Fibroblast of lung (primary cell): ENCODE data around the gene CD40LG. TPM values are rescaled to one million over a fixed set of nuclear protein-coding genes. Genes with fewer than 3 reads are reported as not detected.

Experiments used
- DNase-seq, 2 donors: peaks; one replicate each; pipeline versions ENCODE4 v3.0.0 to v3.0.0-alpha.2; 2010; ENCODE audit warnings: low read depth in 2 of 2
- H2AFZ ChIP-seq: 2 replicates; pipeline ENCODE4 v1.5.1; 2012; ENCODE audit warnings: low read length, control low read depth, inconsistent platforms
- H3K27ac ChIP-seq: 2 replicates; pipeline ENCODE4 v1.5.1; 2011; ENCODE audit warnings: low read length, control low read depth; ENCODE audit not compliant: insufficient read depth
- H3K27me3 ChIP-seq: 2 replicates; pipeline ENCODE4 v1.5.1; 2011; ENCODE audit warnings: mild to moderate bottlenecking, low read length; ENCODE audit not compliant: control insufficient read depth, insufficient read depth
- H3K36me3 ChIP-seq: 2 replicates; pipeline ENCODE4 v1.5.1; 2011; ENCODE audit warnings: low read length; ENCODE audit not compliant: control insufficient read depth, insufficient read depth
- H3K4me1 ChIP-seq: 2 replicates; pipeline ENCODE4 v1.5.1; 2011; ENCODE audit warnings: low read length; ENCODE audit not compliant: control insufficient read depth, insufficient read depth; ENCODE audit errors: extremely low read depth
- H3K4me2 ChIP-seq: 2 replicates; pipeline ENCODE4 v1.5.1; 2011; ENCODE audit warnings: low read length, control low read depth; ENCODE audit not compliant: insufficient read depth; ENCODE audit errors: extremely low read depth
- H3K4me3 ChIP-seq, 4 experiments: fragments of 200-600 bp in 1 of 4; sonication (generic) in 1 of 4; replicated peaks in 1 of 4; 2 replicates each; pipeline ENCODE4 v1.5.1; 2011 to 2016; ENCODE audit warnings: low read length in 4 of 4, low read depth in 3 of 4, mild to moderate bottlenecking in 3 of 4, control low read depth in 2 of 4, inconsistent platforms in 1 of 4, mixed read lengths in 1 of 4; ENCODE audit not compliant: insufficient read depth in 1 of 4; ENCODE audit errors: control extremely low read depth in 1 of 4
- H3K79me2 ChIP-seq: 2 replicates; pipeline ENCODE4 v1.5.1; 2012; ENCODE audit warnings: mild to moderate bottlenecking, low read length, inconsistent platforms; ENCODE audit not compliant: control insufficient read depth, insufficient read depth
- H3K9ac ChIP-seq: 2 replicates; pipeline ENCODE4 v1.5.1; 2011; ENCODE audit warnings: mild to moderate bottlenecking, low read length, control low read depth; ENCODE audit not compliant: insufficient read depth
- H3K9me3 ChIP-seq: 2 replicates; pipeline ENCODE4 v1.5.1; 2012; ENCODE audit warnings: low read depth, low read length; ENCODE audit not compliant: control insufficient read depth, insufficient read depth
- H4K20me1 ChIP-seq: 2 replicates; pipeline ENCODE4 v1.5.1; 2011; ENCODE audit warnings: low read length; ENCODE audit not compliant: control insufficient read depth, insufficient read depth; ENCODE audit errors: extremely low read depth
- EZH2 ChIP-seq: IDR thresholded peaks from 2 replicates; pipeline ENCODE4 v1.5.1; 2012; ENCODE audit warnings: low read length, control low read depth, mild to moderate bottlenecking; ENCODE audit errors: missing control alignments
- polyA plus RNA-seq, 2 donors: library from polyadenylated mRNA; depleted of rRNA in 1 of 2; stranded (reverse) in 1 of 2; unstranded in 1 of 2; fragments of >200 nt; gene quantifications; 2 replicates each; pipeline ENCODE4 v1.2.1, GENCODE V29; 2011 to 2012; ENCODE audit warnings: missing spikeins in 1 of 2
- total RNA-seq: library from RNA; depleted of rRNA; stranded (reverse); fragments of >200 nt; gene quantifications from 2 replicates; pipeline ENCODE4 v1.2.1, GENCODE V29; 2014
- TF ChIP-seq, protein P1 (sequence below), 2 donors: IDR thresholded peaks in 1 of 2; conservative IDR thresholded peaks in 1 of 2; 1 replicate in 1 of 2; 2 replicates in 1 of 2; pipeline ENCODE4 v1.5.1; 2011 to 2012; ENCODE audit warnings: low read length in 2 of 2, control low read depth in 1 of 2, inconsistent platforms in 1 of 2, low read depth in 1 of 2, mild to moderate bottlenecking in 1 of 2

Gene CD40LG
- total and polyA plus RNA-seq, 2 donors (not counting 1 experiment from before 2014, with no cell fraction given): not detected

DNA sequence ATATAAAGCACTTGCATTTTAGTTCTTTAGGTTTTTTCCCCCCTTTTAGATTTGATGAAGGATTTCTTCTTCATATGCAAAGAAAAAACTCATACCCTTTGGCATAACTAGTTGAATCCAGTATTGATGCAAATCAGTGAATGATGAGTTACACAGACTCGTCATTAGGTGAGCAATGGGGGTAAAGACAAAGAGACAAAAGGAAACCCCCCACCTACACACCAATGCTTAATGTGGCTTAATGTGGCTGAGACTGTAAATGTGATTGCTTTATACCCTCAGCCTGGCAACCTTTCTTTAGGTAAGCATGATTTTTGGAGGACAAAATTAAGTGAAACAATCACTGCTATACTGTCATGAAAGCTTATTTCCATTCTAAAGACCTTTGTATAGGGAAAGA lies 39.5 kb downstream of the CD40LG start:
- Histone ChIP-seq H3K9ac (no peak overlapping the region), H3K27ac (no peak overlapping the region), H3K36me3 (no peaks in the 10 kb centered on the region), H3K27me3 (no peaks in the 10 kb centered on the region), H4K20me1 (no peaks in the 10 kb centered on the region), H3K79me2 (no peaks in the 10 kb centered on the region), H2AFZ (no peak overlapping the region), H3K9me3 (no peaks in the 10 kb centered on the region), H3K4me2 (no peak overlapping the region), H3K4me1 (no peaks in the 10 kb centered on the region), H3K4me3 (no peak overlapping the region)
- DNase-seq: no peak
- no peak for TF ChIP-seq EZH2
- TF ChIP-seq, protein P1, sequence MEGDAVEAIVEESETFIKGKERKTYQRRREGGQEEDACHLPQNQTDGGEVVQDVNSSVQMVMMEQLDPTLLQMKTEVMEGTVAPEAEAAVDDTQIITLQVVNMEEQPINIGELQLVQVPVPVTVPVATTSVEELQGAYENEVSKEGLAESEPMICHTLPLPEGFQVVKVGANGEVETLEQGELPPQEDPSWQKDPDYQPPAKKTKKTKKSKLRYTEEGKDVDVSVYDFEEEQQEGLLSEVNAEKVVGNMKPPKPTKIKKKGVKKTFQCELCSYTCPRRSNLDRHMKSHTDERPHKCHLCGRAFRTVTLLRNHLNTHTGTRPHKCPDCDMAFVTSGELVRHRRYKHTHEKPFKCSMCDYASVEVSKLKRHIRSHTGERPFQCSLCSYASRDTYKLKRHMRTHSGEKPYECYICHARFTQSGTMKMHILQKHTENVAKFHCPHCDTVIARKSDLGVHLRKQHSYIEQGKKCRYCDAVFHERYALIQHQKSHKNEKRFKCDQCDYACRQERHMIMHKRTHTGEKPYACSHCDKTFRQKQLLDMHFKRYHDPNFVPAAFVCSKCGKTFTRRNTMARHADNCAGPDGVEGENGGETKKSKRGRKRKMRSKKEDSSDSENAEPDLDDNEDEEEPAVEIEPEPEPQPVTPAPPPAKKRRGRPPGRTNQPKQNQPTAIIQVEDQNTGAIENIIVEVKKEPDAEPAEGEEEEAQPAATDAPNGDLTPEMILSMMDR (conservative IDR thresholded peaks at IDR 0.05 in 1 of 2, IDR thresholded peaks at IDR 0.05 in 1 of 2; ENCODE audit: low read depth in 1 of 2, low read length in 2 of 2): no peak

DNA sequence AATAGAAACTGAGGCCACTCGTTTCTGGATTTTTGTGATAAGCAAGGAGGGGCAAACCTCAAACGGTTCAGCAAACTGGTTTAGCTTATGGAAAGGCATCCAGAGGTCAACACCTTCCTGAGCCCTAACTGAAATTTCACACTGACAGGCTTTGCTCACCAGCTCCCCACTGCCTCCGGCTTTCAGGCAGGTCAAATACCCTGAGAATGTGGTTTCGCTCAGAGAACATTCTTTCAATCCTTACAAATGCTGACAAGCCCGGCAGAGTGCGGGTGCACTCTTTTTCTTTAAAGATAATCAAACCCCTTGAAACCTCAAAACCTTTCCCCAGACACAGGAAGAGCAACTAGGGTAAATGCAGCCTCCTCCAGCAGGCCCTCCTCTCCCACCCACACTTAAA lies 41.5 kb downstream of the CD40LG start:
- no peaks in the 10 kb centered on the region for H4K20me1 ChIP-seq
- no peak overlapping the region for H3K9ac ChIP-seq
- H3K27me3 ChIP-seq: no peaks in the 10 kb centered on the region
- no peaks in the 10 kb centered on the region for H3K36me3 ChIP-seq
- TF ChIP-seq, protein P1 (conservative IDR thresholded peaks at IDR 0.05 in 1 of 2, IDR thresholded peaks at IDR 0.05 in 1 of 2; ENCODE audit: low read depth in 1 of 2, low read length in 2 of 2): no peak
- no peak for TF ChIP-seq EZH2
- no peak overlapping the region for H2AFZ ChIP-seq
- no peak overlapping the region for H3K4me2 ChIP-seq
- no peak overlapping the region for H3K4me3 ChIP-seq
- H3K4me1 ChIP-seq: no peaks in the 10 kb centered on the region
- no peak overlapping the region for H3K27ac ChIP-seq
- H3K9me3 ChIP-seq: no peaks in the 10 kb centered on the region
- H3K79me2 ChIP-seq: no peaks in the 10 kb centered on the region
- peak in 1 of 2 donors; percentile 66 for DNase-seq

DNA sequence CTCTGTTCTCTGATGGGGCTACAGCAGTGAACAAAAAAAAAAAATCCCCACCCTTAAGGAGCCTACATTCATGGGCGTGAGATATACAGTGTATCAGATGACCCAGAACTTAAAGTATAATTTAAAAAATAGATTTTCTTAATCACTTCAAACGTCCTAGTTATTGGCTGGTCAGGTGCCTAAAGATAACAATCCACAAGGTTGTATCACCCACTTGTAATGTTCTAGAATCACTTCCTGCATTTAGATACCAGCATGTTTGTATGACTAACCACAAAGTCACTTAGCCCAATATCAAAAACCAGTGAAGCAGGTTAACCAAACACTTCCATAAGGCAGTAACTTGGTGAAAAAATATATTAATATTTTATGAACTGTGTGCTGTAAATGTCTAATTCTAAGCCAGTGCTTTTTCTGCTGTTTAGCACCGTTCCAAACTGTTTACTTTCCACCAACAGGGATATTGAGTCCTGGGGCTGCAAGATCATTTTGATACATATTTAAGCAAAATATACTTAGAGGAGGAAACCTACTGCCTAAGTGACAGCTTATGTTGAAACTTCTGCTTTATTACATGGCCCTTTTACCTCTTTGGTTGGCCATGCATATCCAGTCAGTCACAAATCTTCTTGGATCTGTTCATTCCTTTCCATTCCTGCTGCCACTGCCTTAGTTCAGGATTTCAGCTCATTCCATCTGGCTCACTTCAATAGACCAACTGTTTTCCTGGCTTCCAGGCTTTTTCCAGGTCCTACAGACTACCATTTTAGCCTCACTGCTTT lies 43.3 kb downstream of the CD40LG start:
- DNase-seq: peak in 1 of 2 donors; percentile 64
- Histone ChIP-seq H3K4me2 (no peak overlapping the region), H3K27ac (no peak overlapping the region), H3K9me3 (no peaks in the 10 kb centered on the region), H4K20me1 (no peaks in the 10 kb centered on the region), H3K79me2 (no peaks in the 10 kb centered on the region), H3K4me3 (no peak overlapping the region), H3K27me3 (no peaks in the 10 kb centered on the region), H3K36me3 (no peaks in the 10 kb centered on the region), H3K9ac (no peak overlapping the region), H2AFZ (no peak overlapping the region), H3K4me1 (no peaks in the 10 kb centered on the region)
- TF ChIP-seq EZH2: no peak
- TF ChIP-seq, protein P1 (conservative IDR thresholded peaks at IDR 0.05 in 1 of 2, IDR thresholded peaks at IDR 0.05 in 1 of 2; ENCODE audit: low read depth in 1 of 2, low read length in 2 of 2): no peak
